ENCODE measurements around the gene TDRD6.
"Not testable (repeated sequence)": the region's sequence is repeated elsewhere in the genome, so short reads cannot be mapped to it uniquely, and the experiment has no call there.

Gene TDRD6

DNA sequence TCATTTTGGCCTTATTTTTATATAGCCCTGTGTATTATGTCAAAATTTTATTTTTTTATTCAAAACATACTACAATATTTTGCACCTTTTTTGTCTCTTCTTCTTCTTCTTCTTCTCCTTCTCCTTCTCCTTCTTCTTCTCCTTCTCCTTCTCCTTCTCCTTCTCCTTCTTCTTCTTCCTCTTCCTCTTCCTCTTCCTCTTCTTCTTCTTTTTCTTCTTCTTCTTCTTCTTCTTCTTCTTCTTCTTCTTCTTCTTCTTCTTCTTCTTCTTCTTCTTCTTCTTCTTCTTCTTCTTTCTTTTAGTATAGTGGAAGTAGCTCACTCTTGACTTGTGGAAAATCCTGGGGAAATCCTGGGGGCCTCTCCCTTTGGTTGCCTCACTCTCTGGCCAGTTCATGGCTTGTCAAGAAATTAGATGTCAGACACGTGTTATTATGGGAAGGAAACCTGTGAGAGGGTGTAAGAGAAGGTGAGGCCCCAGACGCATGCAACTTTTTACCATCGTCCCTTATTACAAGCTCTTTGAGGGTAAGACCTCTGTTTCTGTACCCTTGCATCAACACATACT, 56.6 kb downstream of the TDRD6 start:
- DNase-seq, result not testable (repeated sequence)

DNA sequence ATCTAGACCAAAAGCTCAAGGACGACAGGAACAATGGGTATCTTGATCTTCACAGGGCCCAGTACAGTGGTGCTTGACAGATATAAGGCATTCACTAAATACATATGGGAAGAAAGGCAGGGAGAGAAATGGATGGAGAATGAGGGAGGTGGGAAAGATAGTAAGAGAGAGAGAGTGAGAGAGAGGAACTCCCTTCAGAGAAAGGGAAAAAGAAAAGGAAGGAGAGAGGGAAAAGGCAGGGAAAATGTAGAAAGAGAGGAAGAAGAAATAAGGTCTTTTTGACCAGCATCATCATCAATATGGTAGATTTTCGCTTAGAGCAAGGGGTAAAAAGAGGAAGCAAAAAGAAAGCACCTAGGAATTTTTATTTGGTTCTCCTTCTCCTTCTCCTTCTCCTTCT, 58.3 kb downstream of the TDRD6 start:
- no peak for DNase-seq

- no peak for DNase-seq
These were observed 59.0 kb downstream of the TDRD6 start, which contains the start of gene ANKRD66 for GRCh38 chr6:46746696-46747095. ANKRD66 (plus strand) TSS chr6:46746933; CDS start chr6:46751949, 5,016 bp downstream.

- no peak for DNase-seq
These were observed 61.3 kb downstream of the TDRD6 start for GRCh38 chr6:46748940-46749503.

DNA sequence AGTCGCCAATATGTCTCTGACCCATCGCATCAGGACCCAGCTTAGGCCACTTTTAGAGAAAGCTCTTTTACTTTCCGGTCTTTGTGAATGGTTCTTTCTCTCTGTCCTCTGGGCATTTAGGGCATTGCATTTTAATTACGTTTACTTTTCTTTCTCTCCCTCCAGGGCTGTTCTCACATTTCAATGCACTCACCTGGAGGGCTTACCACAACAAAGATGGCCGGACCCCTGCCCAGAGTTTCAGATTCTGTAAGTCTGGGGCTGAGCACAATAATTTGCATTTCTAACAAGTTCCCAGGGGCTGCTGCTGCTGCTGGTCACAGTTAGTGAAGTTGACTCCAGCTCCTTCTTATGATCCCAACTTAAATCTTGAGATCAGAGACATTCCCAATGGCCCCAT, 62.0 kb downstream of the TDRD6 start:
- no peak for DNase-seq

DNA sequence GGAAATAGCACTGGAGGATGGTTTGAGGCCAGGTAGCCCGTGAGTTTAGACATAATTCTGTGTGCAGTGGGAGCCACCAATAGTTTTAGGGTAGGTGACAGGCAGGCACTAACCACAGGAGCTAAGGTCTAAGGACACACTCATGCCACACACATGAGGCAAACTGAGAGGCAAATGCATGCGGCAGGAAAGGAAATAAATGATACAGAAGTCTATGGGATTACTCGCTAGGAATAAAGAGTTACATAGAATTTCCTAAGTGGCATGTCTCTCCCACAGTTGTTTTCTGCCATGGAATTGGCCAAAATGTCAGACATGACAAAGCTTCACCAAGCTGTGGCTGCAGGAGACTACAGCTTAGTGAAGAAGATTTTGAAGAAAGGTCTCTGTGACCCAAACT, 64.0 kb downstream of the TDRD6 start:
- no peak for DNase-seq

Data from KG1 (cell line).